GM12891 (cell line): ENCODE measurements around the gene PTPRG.

Experiments used
- DNase-seq: peaks from one replicate; pipeline ENCODE4 v3.0.0; 2011; ENCODE audit warnings: low spot score; ENCODE audit not compliant: insufficient read length
- FAIRE-seq: peaks from 2 replicates; lab custom pipeline; 2011; peaks lifted over from hg19 to GRCh38; lab: Jason Lieb, UNC
- PAX5 ChIP-seq: IDR thresholded peaks from 2 replicates; pipeline ENCODE4 v1.6.1; 2011; ENCODE audit warnings: low read length, moderate library complexity, mild to moderate bottlenecking; ENCODE audit not compliant: insufficient read depth, severe bottlenecking
- POLR2A ChIP-seq: IDR thresholded peaks from 2 replicates; pipeline ENCODE4 v1.6.1; 2011; ENCODE audit warnings: low read depth, low read length, control low read depth
- POLR2AphosphoS5 ChIP-seq: IDR thresholded peaks from 2 replicates; pipeline ENCODE4 v1.6.1; 2011; ENCODE audit warnings: low read depth, low read length, control low read depth
- POU2F2 ChIP-seq: IDR thresholded peaks from 2 replicates; pipeline ENCODE4 v1.6.1; 2011; ENCODE audit warnings: low read depth, mild to moderate bottlenecking, control low read depth, low read length, moderate library complexity
- SPI1 ChIP-seq: IDR thresholded peaks from 2 replicates; pipeline ENCODE4 v1.6.1; 2011; ENCODE audit warnings: low read depth, low read length, control low read depth
- TAF1 ChIP-seq: IDR thresholded peaks from 2 replicates; pipeline ENCODE4 v1.6.1; 2011; ENCODE audit warnings: low read depth, low read length, control low read depth

Gene PTPRG

DNA sequence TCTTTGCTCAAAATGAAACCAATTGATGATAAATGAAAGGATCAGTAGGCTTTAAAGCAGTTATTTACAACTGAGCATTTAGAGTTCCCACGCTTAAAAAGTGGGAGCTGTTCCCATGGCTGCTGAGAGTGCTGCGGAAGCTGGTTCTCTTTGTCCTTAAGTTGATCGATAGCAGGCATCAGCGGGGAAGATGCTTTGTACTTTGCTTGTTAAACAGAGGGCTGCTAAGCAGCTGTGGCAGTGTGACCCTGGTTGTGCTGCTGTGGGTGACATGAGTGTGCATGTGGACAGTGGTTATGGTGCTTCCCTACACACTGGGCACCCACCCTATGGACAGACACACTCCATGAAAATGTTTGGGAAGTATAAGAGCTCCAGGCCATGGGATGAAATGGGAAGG lies 96.3 kb downstream of the PTPRG start:
- DNase-seq, result no peak
- TF ChIP-seq POLR2A (no peak), POLR2AphosphoS5 (no peak), SPI1 (no peak), POU2F2 (no peak), PAX5 (no peak), TAF1 (no peak)
- FAIRE-seq, result no peak

DNA sequence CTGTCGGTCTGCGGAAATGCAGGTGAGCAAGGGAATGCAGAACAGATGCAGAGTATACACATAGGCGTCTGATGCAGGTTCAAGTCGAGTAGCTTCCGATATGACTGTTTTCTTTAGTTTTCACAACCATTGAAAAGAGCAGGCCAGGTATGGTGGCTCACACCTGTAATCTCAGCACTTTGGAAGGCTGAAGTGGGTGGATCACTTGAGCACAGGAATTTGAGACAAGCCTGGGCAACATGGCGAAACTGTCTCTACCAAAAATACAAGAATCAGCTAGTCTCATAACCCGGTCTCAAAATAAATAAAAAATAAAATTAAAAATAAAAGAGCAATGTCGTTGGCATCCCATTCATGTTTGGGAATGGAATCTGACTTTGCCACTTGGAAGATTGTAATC lies 101.5 kb downstream of the PTPRG start:
- DNase-seq, result no peak
- no peak for FAIRE-seq
- TF ChIP-seq PAX5, result no peak
- no peak for TF ChIP-seq POU2F2
- TF ChIP-seq SPI1, result no peak
- TF ChIP-seq POLR2AphosphoS5, result no peak
- no peak for TF ChIP-seq TAF1
- no peak for TF ChIP-seq POLR2A

DNA sequence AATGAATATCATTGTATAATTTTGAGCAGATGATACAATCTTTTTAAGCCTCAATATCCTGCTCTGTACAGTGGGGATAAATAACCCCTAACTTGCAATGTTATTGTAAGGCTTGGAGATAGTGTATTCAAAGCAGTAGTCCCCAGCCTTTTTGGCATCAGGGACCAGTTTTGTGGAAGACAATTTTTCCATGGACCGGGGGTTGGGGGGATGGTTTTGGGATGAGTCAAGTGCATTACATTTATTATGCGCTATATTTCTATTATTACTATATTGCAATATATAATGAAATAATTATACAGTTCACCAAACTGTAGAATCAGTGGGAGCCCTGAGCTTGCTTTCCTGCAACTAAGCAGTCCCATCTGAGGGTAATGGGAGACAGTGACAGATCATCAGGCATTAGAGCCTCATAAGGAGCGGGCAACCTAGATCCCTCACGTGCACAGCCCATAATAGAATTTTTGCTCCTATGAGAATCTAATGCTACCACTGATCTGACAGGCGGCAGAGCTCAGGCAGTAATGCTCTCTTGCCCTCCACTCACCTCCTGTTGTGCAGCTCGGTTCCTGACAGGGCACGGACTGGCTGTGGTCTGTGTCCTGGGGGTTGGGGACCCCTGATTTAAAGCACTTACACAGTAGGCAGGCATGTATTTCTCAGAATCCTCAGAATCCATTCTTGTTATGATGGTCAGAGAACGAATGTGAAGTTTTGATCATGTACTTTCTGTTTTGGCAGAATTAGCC lies 102.2 kb downstream of the PTPRG start:
- FAIRE-seq, result no peak
- no peak for TF ChIP-seq PAX5
- TF ChIP-seq POLR2A, result no peak
- TF ChIP-seq TAF1, result no peak
- TF ChIP-seq POU2F2, result no peak
- TF ChIP-seq POLR2AphosphoS5, result no peak
- no peak for TF ChIP-seq SPI1
- no peak for DNase-seq

DNA sequence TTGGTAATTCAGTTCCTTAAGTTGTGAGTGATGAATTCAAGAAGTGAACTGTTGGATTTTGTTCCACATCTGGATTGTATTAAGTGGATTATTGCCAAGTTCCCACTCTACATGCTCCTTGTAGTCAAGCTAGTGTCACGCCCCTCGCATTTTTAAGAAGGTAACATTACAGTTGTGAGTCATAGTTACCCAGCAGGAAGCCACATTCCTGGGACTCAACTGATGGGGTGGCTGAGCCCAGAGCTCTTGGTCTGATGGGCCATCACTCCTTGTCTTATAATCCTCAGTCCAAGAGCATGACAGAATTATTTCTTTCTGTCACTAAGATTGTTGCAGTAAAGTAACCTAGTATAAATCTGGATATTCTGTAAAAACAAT lies 102.7 kb downstream of the PTPRG start:
- no peak for TF ChIP-seq SPI1
- no peak for TF ChIP-seq POLR2AphosphoS5
- no peak for TF ChIP-seq POLR2A
- TF ChIP-seq PAX5, result no peak
- TF ChIP-seq TAF1, result no peak
- no peak for TF ChIP-seq POU2F2
- FAIRE-seq (no peak), DNase-seq (no peak)

DNA sequence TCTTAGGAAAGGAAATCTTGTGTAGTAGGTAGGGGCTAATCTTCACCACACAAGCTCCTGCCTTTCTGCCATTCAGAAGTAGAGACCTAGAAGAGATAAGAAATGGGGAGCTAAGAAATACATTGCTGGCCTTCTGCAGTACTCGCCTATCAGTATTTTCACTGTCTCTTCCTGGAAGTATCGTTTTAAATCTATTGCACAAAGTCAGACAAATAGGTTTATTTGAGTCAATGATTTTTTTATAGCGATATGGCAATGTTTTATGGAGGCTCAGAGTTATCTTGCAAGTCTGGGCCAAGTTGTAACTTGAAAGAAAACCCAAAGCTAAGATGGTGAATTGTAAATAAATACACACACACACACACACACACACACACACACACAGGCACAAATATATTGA lies 103.8 kb downstream of the PTPRG start:
- FAIRE-seq (no peak), DNase-seq (no peak)
- no peak for TF ChIP-seq POLR2A
- TF ChIP-seq PAX5, result no peak
- no peak for TF ChIP-seq POU2F2
- TF ChIP-seq TAF1, result no peak
- TF ChIP-seq POLR2AphosphoS5, result no peak
- no peak for TF ChIP-seq SPI1

DNA sequence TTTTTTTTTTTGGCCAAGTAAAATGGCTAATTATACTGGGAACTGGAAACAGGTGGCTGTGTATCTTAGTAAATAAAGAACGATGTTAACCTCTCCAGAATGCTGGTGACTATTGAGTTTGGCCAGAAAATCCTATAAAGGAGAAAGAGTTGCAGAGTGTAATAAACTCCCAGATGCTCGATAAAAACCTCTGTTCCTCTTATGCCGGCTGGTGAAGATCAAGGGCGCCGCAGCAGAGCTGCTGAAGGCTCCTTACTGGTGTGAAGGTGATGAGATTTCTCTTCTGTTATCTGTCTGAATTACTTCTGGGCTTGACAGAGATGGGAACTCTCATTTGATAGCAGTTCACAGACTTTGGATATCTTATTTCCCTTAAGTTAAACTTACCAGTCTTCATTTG lies 104.6 kb downstream of the PTPRG start:
- no peak for FAIRE-seq

DNA sequence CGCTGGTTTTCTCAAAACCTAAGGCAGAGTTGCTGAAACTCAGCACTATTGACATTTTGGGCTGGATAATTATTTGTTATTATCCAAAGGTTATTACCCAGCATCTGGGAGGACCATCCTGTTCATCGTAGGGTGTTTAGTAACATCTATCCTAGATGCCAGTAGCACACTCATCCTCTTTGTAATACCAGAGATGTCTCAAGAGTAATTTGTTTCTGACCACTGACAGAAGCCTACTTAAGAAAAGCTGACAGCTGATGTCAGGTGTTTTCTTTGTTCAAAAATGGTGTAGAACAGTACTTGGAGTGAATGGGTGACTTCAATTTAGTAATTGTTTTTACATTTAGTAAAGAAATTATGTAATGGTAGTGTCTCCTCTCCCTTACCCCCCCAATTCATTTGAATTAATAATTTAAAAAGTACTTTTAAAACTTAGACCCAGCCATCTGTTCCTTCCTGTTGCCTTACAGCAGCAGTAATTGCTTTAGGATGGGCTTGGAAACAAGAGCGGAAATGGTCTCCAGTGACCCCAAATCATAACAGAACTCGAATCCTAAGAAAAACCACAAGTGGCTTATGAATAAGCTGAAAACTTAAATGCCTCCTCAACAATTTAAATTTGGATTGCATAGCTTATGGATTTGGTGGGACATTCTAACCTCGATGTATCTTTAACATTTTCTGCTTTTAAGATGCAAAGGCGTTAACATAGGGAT lies 105.4 kb downstream of the PTPRG start:
- no peak for DNase-seq
- no peak for TF ChIP-seq POLR2A
- TF ChIP-seq POU2F2, result no peak
- TF ChIP-seq TAF1, result no peak
- TF ChIP-seq SPI1, result no peak
- TF ChIP-seq POLR2AphosphoS5, result no peak
- no peak for TF ChIP-seq PAX5
- FAIRE-seq, result no peak

More for the DNA sequence above, 104.6 kb downstream of the PTPRG start:
- no peak for DNase-seq
- TF ChIP-seq SPI1, result no peak
- no peak for TF ChIP-seq POLR2AphosphoS5
- no peak for TF ChIP-seq POLR2A
- TF ChIP-seq POU2F2, result no peak
- no peak for TF ChIP-seq PAX5
- TF ChIP-seq TAF1, result no peak

DNA sequence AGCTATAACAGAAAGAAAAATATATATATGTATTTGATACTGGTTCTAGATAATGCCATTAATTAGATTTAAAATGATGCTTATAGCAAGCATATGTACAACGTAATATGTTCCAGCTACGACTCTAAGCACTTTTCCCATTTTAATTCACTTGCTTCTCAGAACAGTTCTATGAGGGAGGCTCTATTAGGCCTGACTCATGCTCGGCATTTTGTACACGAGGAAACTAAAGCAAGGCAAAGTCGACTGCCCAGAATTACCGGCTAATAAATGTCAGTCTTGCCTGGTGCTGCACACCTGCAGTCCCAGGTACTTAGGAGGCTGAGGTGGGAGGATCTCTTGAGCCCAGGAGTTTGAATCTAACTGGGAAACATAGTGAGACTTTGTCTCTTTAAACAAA lies 106.0 kb downstream of the PTPRG start:
- TF ChIP-seq PAX5 (no peak), TAF1 (no peak), SPI1 (no peak)
- DNase-seq (no peak), FAIRE-seq (no peak)

DNA sequence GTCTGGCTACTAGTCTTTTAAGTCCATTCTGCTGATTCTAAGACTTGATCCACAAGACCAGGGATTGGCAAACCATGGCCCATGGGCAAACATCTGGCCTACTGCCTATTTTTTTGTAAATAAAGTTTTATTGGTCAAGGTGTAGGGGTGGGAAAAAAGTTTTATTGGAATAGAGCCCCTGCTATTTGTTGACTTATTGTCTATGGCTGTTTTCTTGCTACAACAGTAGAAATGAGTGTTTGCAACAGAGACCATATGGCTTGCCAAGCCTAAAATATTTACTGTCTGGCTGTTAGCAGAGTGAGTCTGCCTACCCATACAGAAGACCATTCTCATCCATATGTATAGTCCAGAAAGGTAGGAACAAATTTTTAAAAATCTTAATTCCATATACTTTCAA lies 106.4 kb downstream of the PTPRG start:
- TF ChIP-seq TAF1 (no peak), SPI1 (no peak), POLR2AphosphoS5 (no peak), POLR2A (no peak), POU2F2 (no peak), PAX5 (no peak)
- FAIRE-seq, result no peak
- no peak for DNase-seq
